CD8-positive, alpha-beta memory T cell (primary cell): ENCODE results near the gene RIPOR2. TPM values are rescaled to one million over a fixed set of nuclear protein-coding genes. Genes with fewer than 3 reads are reported as not detected.
"Not testable (repeated sequence)": the region's sequence is repeated elsewhere in the genome, so short reads cannot be mapped to it uniquely, and the experiment has no call there.

Source experiments
- CTCF ChIA-PET: fragments of 350-600 bp; sonication (Branson Sonifier 250); formaldehyde crosslinking; loops from one replicate; lab custom pipeline; 2021; ENCODE audit warnings: antibody characterized with exemption; lab: Charles Lee
- POLR2A ChIA-PET: fragments of 350-600 bp; sonication (Branson Sonifier 250); formaldehyde crosslinking; loops from one replicate; lab custom pipeline; 2021; ENCODE audit warnings: antibody characterized with exemption; lab: Charles Lee
- DNase-seq, 5 donors: peaks; one replicate each; pipeline versions ENCODE4 v3.0.0 to v3.0.0-alpha.2; 2020 to 2022; ENCODE audit warnings: mixed read lengths in 1 of 5
- H3K27ac ChIP-seq: one replicate; pipeline ENCODE4 v1.7.0; 2013; ENCODE audit warnings: low read depth, mild to moderate bottlenecking, low read length, moderate library complexity
- H3K27me3 ChIP-seq: 2 replicates; pipeline ENCODE4 v1.7.0; 2013; ENCODE audit warnings: low read length, mild to moderate bottlenecking; ENCODE audit not compliant: insufficient read depth, poor library complexity, severe bottlenecking
- H3K36me3 ChIP-seq: 2 replicates; pipeline ENCODE4 v1.7.0; 2013; ENCODE audit warnings: mild to moderate bottlenecking, low read length, moderate library complexity; ENCODE audit not compliant: insufficient read depth
- H3K4me1 ChIP-seq: 2 replicates; pipeline ENCODE4 v1.7.0; 2013; ENCODE audit warnings: mild to moderate bottlenecking, low read length, moderate library complexity; ENCODE audit not compliant: insufficient read depth
- H3K4me3 ChIP-seq: 2 replicates; pipeline ENCODE4 v1.7.0; 2013; ENCODE audit warnings: mild to moderate bottlenecking, low read length
- H3K9me3 ChIP-seq: 2 replicates; pipeline ENCODE4 v1.7.0; 2013; ENCODE audit warnings: mild to moderate bottlenecking, low read length
- H3K27ac Mint-ChIP-seq, 8 donors: one replicate each; pipeline ENCODE4 v1.8.0; 2020 to 2021; ENCODE audit warnings: mixed read lengths in 8 of 8, mild to moderate bottlenecking in 6 of 8, inconsistent platforms in 3 of 8, moderate library complexity in 3 of 8
- H3K27me3 Mint-ChIP-seq, 2 donors: one replicate each; pipeline ENCODE4 v1.8.0; 2020 to 2021; ENCODE audit warnings: mixed read lengths in 2 of 2, mild to moderate bottlenecking in 1 of 2, moderate library complexity in 1 of 2
- H3K36me3 Mint-ChIP-seq, 3 donors: one replicate each; pipeline ENCODE4 v1.8.0; 2020 to 2021; ENCODE audit warnings: mixed read lengths in 3 of 3, inconsistent platforms in 1 of 3, mild to moderate bottlenecking in 1 of 3
- H3K4me1 Mint-ChIP-seq, 3 donors: one replicate each; pipeline ENCODE4 v1.8.0; 2020 to 2021; ENCODE audit warnings: mixed read lengths in 3 of 3, inconsistent platforms in 1 of 3, mild to moderate bottlenecking in 1 of 3
- H3K4me3 Mint-ChIP-seq, 7 donors: one replicate each; pipeline ENCODE4 v1.8.0; 2020 to 2021; ENCODE audit warnings: mixed read lengths in 7 of 7, mild to moderate bottlenecking in 6 of 7, moderate library complexity in 4 of 7, inconsistent platforms in 2 of 7
- H3K9me3 Mint-ChIP-seq, 5 donors: one replicate each; pipeline ENCODE4 v1.8.0; 2020 to 2022; ENCODE audit warnings: mixed read lengths in 5 of 5, mild to moderate bottlenecking in 3 of 5, moderate library complexity in 2 of 5, inconsistent platforms in 1 of 5
- polyA plus RNA-seq: library from polyadenylated mRNA; unstranded; fragments of 300-500 nt; fragmentation: Illumina TruSeq; gene quantifications from one replicate; pipeline ENCODE4 v1.2.3, GENCODE V29; 2021
- total RNA-seq, 2 experiments: library from RNA; stranded (reverse); gene quantifications; one replicate each; pipeline ENCODE4 v1.2.3, GENCODE V29; 2021

The RIPOR2 gene
- total and polyA plus RNA-seq, 3 experiments from 2014 or later: 54.4 to 427 (median 58.2) TPM

- peaks cover 12% of the 10 kb centered on the region for H3K9me3 ChIP-seq
- H3K36me3 ChIP-seq: no peaks in the 10 kb centered on the region
- Mint-ChIP-seq H3K9me3 (peaks cover 0 to 10% (median 10%) of the 10 kb centered on the region in 5 donors), H3K4me3 (peak overlapping the region; percentile 56 to 75 (median 70)), H3K27me3 (no peaks in the 10 kb centered on the region), H3K36me3 (peaks cover 12 to 26% (median 12%) of the 10 kb centered on the region in 3 donors), H3K27ac (peak overlapping the region; percentile 78 to 99 (median 91)), H3K4me1 (peaks cover 90 to 98% (median 98%) of the 10 kb centered on the region in 3 donors)
- peak in 3 of 5 donors; percentile 66 to 83 (median 80) for DNase-seq
- peaks cover 97% of the 10 kb centered on the region for H3K4me1 ChIP-seq
- peak overlapping the region; percentile 37 for H3K4me3 ChIP-seq
- ChIA-PET CTCF (interaction anchor here (0.7 to 12.2 kb wide), 13 partner anchors 10 to 96 kb away, joined by 3 to 192 read pairs (median 3); partner anchors contain the start of gene RIPOR2), POLR2A (interaction anchor here (1.0 to 7.2 kb wide), 5 partner anchors 10 to 95 kb away, joined by 3 to 117 read pairs (median 7); partner anchors contain the start of gene RIPOR2)
- no peaks in the 10 kb centered on the region for H3K27me3 ChIP-seq
- H3K27ac ChIP-seq: peak overlapping the region; percentile 2
Observed at GRCh38 chr6:24951811-24952299, 16.1 kb upstream of the RIPOR2 start.

GRCh38 chr6:24950218-24950941 is 14.6 kb upstream of the RIPOR2 start:
- no peak for DNase-seq
- peaks cover 86% of the 10 kb centered on the region for H3K4me1 ChIP-seq
- peak overlapping the region; percentile 56 to 75 (median 68) for H3K4me3 Mint-ChIP-seq
- peaks cover 86 to 92% (median 92%) of the 10 kb centered on the region in 3 donors for H3K4me1 Mint-ChIP-seq
- no peaks in the 10 kb centered on the region for H3K27me3 ChIP-seq
- H3K36me3 ChIP-seq: no peaks in the 10 kb centered on the region
- peak overlapping the region; percentile 78 to 99 (median 91) for H3K27ac Mint-ChIP-seq
- H3K4me3 ChIP-seq: peak overlapping the region; percentile 40
- H3K9me3 Mint-ChIP-seq: peaks cover under 1 to 16% (median 14%) of the 10 kb centered on the region in 5 donors
- ChIA-PET POLR2A (interaction anchor here (0.6 to 7.2 kb wide), 6 partner anchors 14 to 41 kb away, joined by 3 to 117 read pairs (median 4); partner anchors contain the start of gene RIPOR2), CTCF (interaction anchor here (1.2 to 12.2 kb wide), 4 partner anchors 14 to 41 kb away, joined by 3 to 192 read pairs (median 38); partner anchors contain the start of gene RIPOR2)
- H3K27ac ChIP-seq: no peak overlapping the region
- H3K9me3 ChIP-seq: peaks cover 13% of the 10 kb centered on the region
- H3K36me3 Mint-ChIP-seq: peaks cover 13 to 26% (median 18%) of the 10 kb centered on the region in 3 donors
- H3K27me3 Mint-ChIP-seq: no peaks in the 10 kb centered on the region

GRCh38 chr6:24949020-24949569 is 13.3 kb upstream of the RIPOR2 start:
- peak overlapping the region; percentile 78 to 99 (median 91) for H3K27ac Mint-ChIP-seq
- ChIA-PET CTCF (interaction anchor here (1.0 to 12.2 kb wide), 7 partner anchors 12 to 67 kb away, joined by 3 to 192 read pairs (median 5); partner anchors contain the start of gene RIPOR2), POLR2A (interaction anchor here (0.6 to 7.2 kb wide), 10 partner anchors 12 to 170 kb away, joined by 3 to 117 read pairs (median 6); partner anchors contain the start of gene RIPOR2)
- H3K9me3 Mint-ChIP-seq: peaks cover 13 to 29% (median 26%) of the 10 kb centered on the region in 5 donors
- H3K36me3 Mint-ChIP-seq: peaks cover 12 to 31% (median 30%) of the 10 kb centered on the region in 3 donors
- H3K4me1 ChIP-seq: peaks cover 77% of the 10 kb centered on the region
- peaks cover 23% of the 10 kb centered on the region for H3K9me3 ChIP-seq
- no peaks in the 10 kb centered on the region for H3K27me3 Mint-ChIP-seq
- H3K4me3 Mint-ChIP-seq: peak overlapping the region; percentile 44 to 75 (median 68)
- DNase-seq: peak in 4 of 5 donors; percentile 21 to 83 (median 80)
- no peaks in the 10 kb centered on the region for H3K36me3 ChIP-seq
- H3K27ac ChIP-seq: peak overlapping the region; percentile 3
- no peaks in the 10 kb centered on the region for H3K27me3 ChIP-seq
- H3K4me1 Mint-ChIP-seq: peaks cover 77 to 92% (median 92%) of the 10 kb centered on the region in 3 donors
- peak overlapping the region; percentile 40 for H3K4me3 ChIP-seq

- Histone ChIP-seq H3K4me1 (peaks cover 73% of the 10 kb centered on the region), H3K4me3 (peak overlapping the region; percentile 11), H3K9me3 (peaks cover 26% of the 10 kb centered on the region)
- Mint-ChIP-seq H3K4me3 (peak overlapping the region in 6 of 7 donors; percentile 14 to 67 (median 41)), H3K9me3 (peaks cover 18 to 35% (median 30%) of the 10 kb centered on the region in 5 donors), H3K4me1 (peaks cover 68 to 85% (median 85%) of the 10 kb centered on the region in 3 donors), H3K27ac (peak overlapping the region; percentile 78 to 99 (median 90)), H3K36me3 (peaks cover 9 to 33% (median 30%) of the 10 kb centered on the region in 3 donors)
- H3K27me3 Mint-ChIP-seq, DNase-seq, H3K27ac ChIP-seq, H3K36me3 ChIP-seq, H3K27me3 ChIP-seq: not testable (repeated sequence)
- POLR2A ChIA-PET: interaction anchor here (0.7 to 7.2 kb wide), 5 partner anchors 12 to 49 kb away, joined by 3 to 117 read pairs (median 10); partner anchors contain the start of gene RIPOR2
- CTCF ChIA-PET: interaction anchor here (2.1 to 12.2 kb wide), 3 partner anchors 11 to 43 kb away, joined by 9 to 192 read pairs (median 72); partner anchors contain the start of gene RIPOR2
Observed at GRCh38 chr6:24948261-24948660, 12.5 kb upstream of the RIPOR2 start.

- Histone ChIP-seq H3K27me3 (no peaks in the 10 kb centered on the region), H3K36me3 (no peaks in the 10 kb centered on the region), H3K27ac (no peak overlapping the region), H3K4me1 (peaks cover 66% of the 10 kb centered on the region), H3K9me3 (peaks cover 26% of the 10 kb centered on the region), H3K4me3 (no peak overlapping the region)
- peak overlapping the region in 5 of 7 donors; percentile 14 to 67 (median 39) for H3K4me3 Mint-ChIP-seq
- CTCF ChIA-PET: interaction anchor here (2.1 to 12.2 kb wide), 3 partner anchors 11 to 43 kb away, joined by 9 to 192 read pairs (median 72); partner anchors contain the start of gene RIPOR2
- POLR2A ChIA-PET: interaction anchor here (0.7 to 7.2 kb wide), 2 partner anchors 11 to 21 kb away, joined by 3 to 117 read pairs; partner anchors contain the start of gene RIPOR2
- H3K27me3 Mint-ChIP-seq: no peaks in the 10 kb centered on the region
- peaks cover 9 to 39% (median 36%) of the 10 kb centered on the region in 3 donors for H3K36me3 Mint-ChIP-seq
- H3K4me1 Mint-ChIP-seq: peaks cover 70 to 86% (median 84%) of the 10 kb centered on the region in 3 donors
- peak overlapping the region in 7 of 8 donors; percentile 78 to 99 (median 92) for H3K27ac Mint-ChIP-seq
- H3K9me3 Mint-ChIP-seq: peaks cover 23 to 41% (median 35%) of the 10 kb centered on the region in 5 donors
- DNase-seq: no peak
Observed at GRCh38 chr6:24947636-24948035, 11.9 kb upstream of the RIPOR2 start.

- peaks cover 26% of the 10 kb centered on the region for H3K9me3 ChIP-seq
- no peak for DNase-seq
- ChIA-PET CTCF (interaction anchor here (3.1 to 3.8 kb wide), 2 partner anchors 10 to 47 kb away, joined by 11 to 36 read pairs; partner anchors contain the start of gene RIPOR2), POLR2A (no interaction called here)
- H3K4me1 Mint-ChIP-seq: peaks cover 60 to 81% (median 79%) of the 10 kb centered on the region in 3 donors
- H3K27me3 Mint-ChIP-seq: no peaks in the 10 kb centered on the region
- H3K27ac ChIP-seq: no peak overlapping the region
- H3K9me3 Mint-ChIP-seq: peaks cover 24 to 43% (median 35%) of the 10 kb centered on the region in 5 donors
- H3K36me3 ChIP-seq: no peaks in the 10 kb centered on the region
- peaks cover 9 to 43% (median 39%) of the 10 kb centered on the region in 3 donors for H3K36me3 Mint-ChIP-seq
- H3K4me1 ChIP-seq: peaks cover 62% of the 10 kb centered on the region
- peak overlapping the region in 1 of 7 donors; percentile 19 for H3K4me3 Mint-ChIP-seq
- no peak overlapping the region for H3K4me3 ChIP-seq
- H3K27me3 ChIP-seq: no peaks in the 10 kb centered on the region
- H3K27ac Mint-ChIP-seq: peak overlapping the region in 2 of 8 donors; percentile 4 to 9
Observed at GRCh38 chr6:24945054-24945453, 9.3 kb upstream of the RIPOR2 start.

GRCh38 chr6:24943774-24944173 is 8.0 kb upstream of the RIPOR2 start:
- no peaks in the 10 kb centered on the region for H3K36me3 ChIP-seq
- H3K27ac ChIP-seq: no peak overlapping the region
- H3K4me3 Mint-ChIP-seq: no peak overlapping the region
- peaks cover 9 to 43% (median 43%) of the 10 kb centered on the region in 3 donors for H3K36me3 Mint-ChIP-seq
- peaks cover 60% of the 10 kb centered on the region for H3K4me1 ChIP-seq
- POLR2A ChIA-PET: no interaction called here
- H3K9me3 Mint-ChIP-seq: peaks cover 24 to 42% (median 35%) of the 10 kb centered on the region in 5 donors
- H3K27me3 Mint-ChIP-seq: no peaks in the 10 kb centered on the region
- peak overlapping the region; percentile 26 for H3K4me3 ChIP-seq
- peaks cover 26% of the 10 kb centered on the region for H3K9me3 ChIP-seq
- H3K4me1 Mint-ChIP-seq: peaks cover 59 to 80% (median 77%) of the 10 kb centered on the region in 3 donors
- no peak for DNase-seq
- peak overlapping the region in 3 of 8 donors; percentile 31 to 72 (median 54) for H3K27ac Mint-ChIP-seq
- CTCF ChIA-PET: interaction anchor here (1.6 to 3.8 kb wide), 3 partner anchors 9 to 63 kb away, joined by 5 to 36 read pairs (median 11); partner anchors contain the start of gene RIPOR2
- H3K27me3 ChIP-seq: no peaks in the 10 kb centered on the region
